NCI-H2081 treated with DMSO at 0.1 percent for 48 hours (cell line): ENCODE data around the gene VRK3.

Source experiments
- DNase-seq: peaks from one replicate; lab custom pipeline; 2025; lab: John Stamatoyannopoulos, UW

VRK3 gene

DNA sequence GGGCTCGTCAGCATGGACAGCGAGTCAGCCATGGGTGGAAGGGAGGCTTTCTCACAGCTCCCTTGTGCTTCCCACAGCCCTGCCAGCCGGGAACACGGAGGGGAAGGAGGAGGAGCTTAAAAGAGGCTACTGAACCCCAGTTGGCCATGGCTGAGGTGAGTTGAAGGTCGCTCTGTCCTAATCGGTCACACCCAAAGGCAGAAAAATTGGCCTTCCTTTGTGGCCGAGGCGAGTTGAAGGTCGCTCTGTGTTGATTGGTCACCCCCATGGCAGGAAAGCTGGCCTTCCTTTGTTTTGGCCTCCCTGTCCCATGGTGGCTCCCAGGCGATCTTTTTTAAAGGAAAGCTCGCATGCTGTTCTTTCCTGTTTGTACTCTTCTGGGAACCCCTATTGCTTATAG lies 5.8 kb upstream of the VRK3 start:
- DNase-seq: no peak

- DNase-seq: no peak
Observed at GRCh38 chr19:50030225-50030624, 5.1 kb upstream of the VRK3 start.

- DNase-seq: no peak
Observed at GRCh38 chr19:50026550-50026906, 1.4 kb upstream of the VRK3 start.

DNA sequence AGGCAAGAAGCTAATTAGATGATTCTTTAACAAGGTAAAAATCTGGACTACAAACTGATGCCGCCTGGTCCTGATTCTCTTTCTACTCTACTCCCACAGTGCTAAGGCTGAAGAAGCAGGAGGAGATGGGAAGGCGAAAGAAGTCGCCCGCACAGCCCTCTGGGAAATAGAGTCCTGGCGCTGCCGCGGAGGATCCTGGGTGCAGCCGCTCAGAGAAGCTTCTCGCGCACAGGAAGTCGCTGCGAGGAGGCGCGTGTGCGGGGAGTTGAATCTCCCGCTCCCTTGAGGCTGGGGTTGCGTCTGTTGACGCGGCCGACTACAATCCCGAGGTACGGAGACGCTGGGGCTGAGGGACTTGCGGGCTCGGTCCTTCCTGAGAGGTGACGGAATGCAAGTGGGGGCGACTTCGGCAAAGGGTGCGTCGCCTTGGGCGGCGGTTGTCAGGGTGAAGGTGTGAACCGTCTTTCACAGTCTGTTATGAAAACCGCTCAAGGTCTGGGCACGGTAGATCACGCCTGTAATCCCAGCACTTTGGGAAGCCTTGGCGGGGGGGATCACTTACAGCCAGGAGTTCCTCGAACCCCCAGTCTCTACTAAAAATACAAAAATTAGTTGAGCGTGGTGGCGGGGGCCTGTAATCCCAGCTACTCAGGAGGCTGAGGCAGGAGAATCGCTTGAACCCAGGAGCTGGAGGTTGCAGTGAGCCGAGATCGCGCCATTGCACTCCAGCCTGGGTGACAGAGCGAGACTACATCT lies 800 bp upstream of the VRK3 start, which contains the start of gene ZNF473:
TSS of gene ZNF473 (plus strand) at position 212 of the 756 bp plus-strand sequence. CDS start 5,078 bp downstream, outside the sequence.
- DNase-seq: peak; percentile 87

- DNase-seq: no peak
Observed at GRCh38 chr19:50024719-50025021, 502 bp downstream of the VRK3 start.

DNA sequence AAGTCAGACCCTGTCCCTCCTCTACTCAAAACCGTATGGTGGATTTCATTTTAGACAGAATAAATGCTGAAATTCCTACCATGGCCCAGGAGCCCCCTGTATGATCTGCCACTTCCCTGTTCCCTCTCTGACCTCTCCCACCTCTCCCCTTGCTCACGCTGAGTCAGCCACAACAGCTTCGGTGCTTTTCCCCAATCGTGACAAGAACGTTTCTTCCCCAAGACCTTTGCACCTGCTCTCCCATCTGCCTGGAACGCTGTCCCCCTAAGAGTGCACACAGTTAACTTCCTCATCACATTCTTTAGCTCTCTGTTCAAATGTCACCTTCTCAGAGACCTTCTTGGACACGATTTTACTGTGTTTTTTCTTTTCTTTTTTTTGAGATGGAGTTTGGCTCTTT lies 2.3 kb downstream of the VRK3 start:
- DNase-seq: no peak

GRCh38 chr19:50020481-50020880 lies 4.7 kb downstream of the VRK3 start:
- DNase-seq: no peak

- no peak for DNase-seq
Observed at GRCh38 chr19:50016225-50016807, 8.9 kb downstream of the VRK3 start.

DNA sequence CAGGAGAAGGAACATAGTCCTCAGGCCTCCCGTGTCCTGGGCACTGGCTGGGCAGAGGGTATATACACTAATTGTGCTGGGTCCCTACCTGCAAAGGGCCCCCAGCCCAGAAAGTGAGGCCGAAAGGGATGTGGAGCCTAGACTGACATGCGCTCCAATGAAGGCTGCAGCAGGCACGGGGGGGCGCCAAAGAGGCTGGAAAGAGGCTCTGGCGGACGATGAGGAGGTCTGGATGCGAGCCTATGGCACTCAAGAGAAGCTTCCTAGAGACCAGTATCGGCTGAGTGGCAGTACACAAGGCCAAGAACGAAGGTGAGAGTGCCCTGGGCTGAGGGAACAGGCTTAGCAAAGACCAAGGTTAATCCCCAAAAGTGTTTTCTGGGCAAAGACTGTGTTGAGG lies 16.6 kb downstream of the VRK3 start:
- no peak for DNase-seq

DNA sequence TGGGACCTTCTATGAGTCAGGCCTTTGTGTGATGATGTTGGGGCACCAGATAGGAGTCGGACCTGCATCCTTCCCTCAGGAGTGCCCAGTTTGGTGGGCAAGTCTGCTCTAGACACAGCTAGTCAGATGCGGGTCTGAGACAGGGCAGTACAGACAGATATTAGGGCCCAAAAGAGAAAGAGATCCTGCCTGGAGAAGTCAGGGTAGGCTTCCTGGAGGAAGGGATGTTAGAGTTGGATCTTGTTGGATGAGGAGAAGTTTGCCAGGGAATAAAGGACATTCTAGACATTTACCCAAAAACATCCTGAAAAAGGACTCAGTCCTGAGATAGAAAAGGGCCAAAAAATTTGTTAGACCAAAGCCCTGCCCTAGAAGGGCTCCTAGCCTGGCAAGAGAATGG lies 17.2 kb downstream of the VRK3 start:
- no peak for DNase-seq

GRCh38 chr19:50007170-50007569 lies 18.0 kb downstream of the VRK3 start:
- no peak for DNase-seq

DNA sequence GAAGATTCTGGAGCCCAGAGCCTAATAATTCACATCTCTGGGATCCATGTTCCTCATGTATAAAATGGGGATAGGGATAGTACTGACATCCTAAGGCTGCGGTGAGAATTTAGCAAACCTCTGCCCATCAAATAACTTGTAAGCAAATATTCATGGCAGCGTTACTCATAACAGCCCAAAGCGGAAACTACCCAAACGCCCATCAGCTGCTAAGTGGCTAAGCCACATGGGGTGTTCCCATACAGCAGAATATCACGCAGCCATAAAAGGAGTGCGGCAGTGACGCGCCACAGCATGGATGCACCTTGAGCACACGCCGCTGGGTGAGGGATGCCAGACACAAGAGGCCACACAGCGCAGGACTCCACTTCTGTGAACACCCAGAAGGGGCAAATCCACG lies 19.7 kb downstream of the VRK3 start:
- no peak for DNase-seq

DNA sequence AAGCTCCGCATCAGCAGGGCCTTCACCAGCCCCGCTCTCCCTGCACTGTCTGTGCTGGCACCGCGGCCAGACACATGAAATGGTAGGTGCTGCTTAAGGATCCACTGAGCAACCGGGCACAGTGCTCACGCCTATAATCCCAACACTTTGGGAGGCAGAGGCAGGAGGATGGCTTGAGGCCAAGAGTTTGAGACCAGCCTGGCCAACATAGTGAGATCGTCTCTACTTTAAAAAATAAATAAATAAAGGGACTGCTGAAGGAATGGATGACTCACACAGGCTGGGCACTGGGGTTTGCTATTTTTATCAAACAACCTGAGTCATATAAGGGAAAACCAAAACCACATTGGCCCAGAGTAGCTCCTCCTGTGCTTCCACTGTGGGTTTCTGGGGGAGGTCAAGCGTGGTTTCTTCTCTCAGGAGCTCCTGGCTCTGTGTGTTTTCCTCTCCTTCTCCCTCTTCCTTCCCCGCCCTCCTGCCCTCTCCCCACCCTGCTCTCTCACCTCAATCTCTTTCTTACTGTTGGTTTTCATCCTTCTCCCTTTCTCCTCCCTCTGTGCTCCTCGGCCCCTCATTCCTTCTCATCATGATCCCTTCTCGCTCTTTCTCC lies 21.3 kb downstream of the VRK3 start:
- no peak for DNase-seq

DNA sequence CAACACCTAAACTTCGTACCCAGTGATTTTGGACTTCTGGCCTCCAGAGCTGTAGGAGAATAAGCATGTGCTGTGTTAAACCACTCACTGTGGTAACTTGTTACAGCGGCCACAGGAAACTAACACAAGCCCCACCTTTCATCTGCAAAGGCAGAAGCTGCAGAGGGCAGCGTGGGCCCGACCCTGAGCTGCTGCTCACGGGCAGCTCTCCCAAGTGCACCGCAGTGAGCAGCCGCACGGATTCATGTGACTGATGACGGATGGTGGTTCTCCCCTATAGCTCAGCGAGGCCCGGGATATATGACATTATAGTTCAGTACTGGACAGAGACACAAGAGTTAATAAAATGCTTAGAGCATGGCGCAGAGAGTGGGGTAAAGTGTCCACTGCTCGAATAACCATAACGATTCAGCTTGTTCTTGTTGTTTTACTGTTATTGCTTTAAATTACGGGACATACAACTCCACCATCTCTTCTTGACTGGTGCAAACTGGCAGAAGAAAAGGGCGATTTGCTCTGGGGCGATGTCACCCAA lies 21.9 kb downstream of the VRK3 start:
- no peak for DNase-seq

DNA sequence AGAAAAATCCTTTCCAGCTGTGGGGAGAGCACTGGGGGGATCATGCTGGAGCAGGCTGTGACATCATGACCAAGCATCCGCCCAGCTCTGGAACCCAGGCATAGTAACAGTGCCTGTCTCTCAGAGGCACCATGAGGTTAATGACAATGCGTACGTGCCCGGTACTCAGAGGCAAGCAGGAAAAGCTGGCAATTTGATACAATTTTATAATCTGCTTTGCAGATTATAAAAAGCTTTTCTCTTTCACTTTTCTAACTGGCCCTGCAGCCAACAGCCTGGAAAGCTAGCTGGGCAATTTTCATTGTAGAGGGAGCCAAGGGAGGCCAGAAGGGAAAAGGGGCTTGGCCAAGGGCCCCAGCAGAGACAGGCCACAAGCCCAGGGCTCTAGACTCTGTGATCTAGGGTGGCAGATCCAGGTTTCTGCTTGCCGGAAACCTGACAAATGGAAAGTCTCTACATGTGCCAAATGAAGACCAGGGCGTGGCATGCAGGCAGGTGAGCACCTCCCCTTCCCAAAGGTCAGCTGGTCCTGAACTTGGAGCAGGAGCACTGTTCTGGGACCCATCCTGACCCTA lies 22.7 kb downstream of the VRK3 start:
- no peak for DNase-seq

- no peak for DNase-seq
Observed at GRCh38 chr19:50001775-50002174, 23.4 kb downstream of the VRK3 start.

GRCh38 chr19:50000841-50001557 lies 24.2 kb downstream of the VRK3 start:
- no peak for DNase-seq

GRCh38 chr19:50000038-50000840 lies 24.9 kb downstream of the VRK3 start:
- no peak for DNase-seq

- peak; percentile 25 for DNase-seq
Observed at GRCh38 chr19:49999371-50000010, 25.7 kb downstream of the VRK3 start.

- DNase-seq: no peak
Observed at GRCh38 chr19:49997709-49998108, 27.5 kb downstream of the VRK3 start.

DNA sequence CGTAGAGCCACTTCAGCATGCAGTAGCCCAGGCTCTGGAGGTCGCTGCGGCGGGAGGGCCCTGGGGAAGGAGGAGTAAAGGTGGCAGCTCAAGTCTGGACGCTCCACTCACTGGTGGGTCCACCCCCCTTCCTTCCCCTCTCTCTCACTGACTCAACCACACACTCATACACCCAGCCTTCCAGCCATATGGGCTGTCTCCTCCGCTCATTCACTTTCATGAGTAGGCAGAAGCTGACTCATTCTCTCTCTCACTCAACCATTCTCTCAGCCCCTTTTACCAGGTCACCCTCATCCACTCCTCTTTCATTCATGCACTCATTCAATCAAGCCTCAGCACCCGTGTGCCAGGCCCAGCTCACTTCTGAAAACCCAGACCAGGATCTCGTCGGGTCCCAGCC lies 36.7 kb downstream of the VRK3 start:
- DNase-seq: no peak
